Astrocyte (in vitro differentiated cells and primary cell): ENCODE measurements around the gene RNF175. TPM values are rescaled to one million over a fixed set of nuclear protein-coding genes. Genes with fewer than 3 reads are reported as not detected.

Experiments
- DNase-seq: peaks from one replicate; pipeline ENCODE4 v3.0.0-alpha.2; 2010; ENCODE audit warnings: low read depth
- FAIRE-seq: peaks from 2 replicates; lab custom pipeline; 2011; peaks lifted over from hg19 to GRCh38; lab: Jason Lieb, UNC
- H2AFZ ChIP-seq: 2 replicates; pipeline ENCODE4 v1.6.0; 2012; ENCODE audit warnings: low read depth, low read length, inconsistent platforms
- H3K27ac ChIP-seq: 2 replicates; pipeline ENCODE4 v1.5.1; 2011; ENCODE audit warnings: low read depth, low read length, inconsistent platforms
- H3K27me3 ChIP-seq: 2 replicates; pipeline ENCODE4 v1.6.0; 2011; ENCODE audit warnings: low read length, inconsistent platforms; ENCODE audit not compliant: insufficient read depth
- H3K36me3 ChIP-seq: 2 replicates; pipeline ENCODE4 v1.5.1; 2011; ENCODE audit warnings: low read length, inconsistent platforms; ENCODE audit not compliant: insufficient read depth
- H3K4me1 ChIP-seq: 2 replicates; pipeline ENCODE4 v1.5.1; 2011; ENCODE audit warnings: low read length, inconsistent platforms; ENCODE audit not compliant: insufficient read depth
- H3K4me2 ChIP-seq: 2 replicates; pipeline ENCODE4 v1.6.0; 2012; ENCODE audit warnings: low read length, inconsistent platforms
- H3K4me3 ChIP-seq: 2 replicates; pipeline ENCODE4 v1.5.1; 2011; ENCODE audit warnings: low read depth, mild to moderate bottlenecking, low read length, inconsistent platforms; ENCODE audit not compliant: insufficient read depth
- H3K79me2 ChIP-seq: 2 replicates; pipeline ENCODE4 v1.6.0; 2012; ENCODE audit warnings: mild to moderate bottlenecking, low read length, inconsistent platforms; ENCODE audit not compliant: insufficient read depth
- H3K9ac ChIP-seq: 2 replicates; pipeline ENCODE4 v1.6.0; 2012; ENCODE audit warnings: mild to moderate bottlenecking, low read length, inconsistent platforms
- H3K9me3 ChIP-seq: 2 replicates; pipeline ENCODE4 v1.5.1; 2012; ENCODE audit warnings: low read depth, mild to moderate bottlenecking, low read length, inconsistent platforms; ENCODE audit not compliant: insufficient read depth
- H4K20me1 ChIP-seq: 2 replicates; pipeline ENCODE4 v1.6.0; 2012; ENCODE audit warnings: low read length, inconsistent platforms; ENCODE audit not compliant: insufficient read depth
- H3K27ac Mint-ChIP-seq: one replicate; pipeline ENCODE4 v1.8.0; 2021; ENCODE audit warnings: mild to moderate bottlenecking, mixed read lengths; ENCODE audit not compliant: unreplicated experiment
- H3K27me3 Mint-ChIP-seq: one replicate; pipeline ENCODE4 v1.8.0; 2021; ENCODE audit warnings: low read depth, mixed read lengths; ENCODE audit not compliant: unreplicated experiment
- H3K36me3 Mint-ChIP-seq: one replicate; pipeline ENCODE4 v1.8.0; 2021; ENCODE audit warnings: low read depth, mixed read lengths; ENCODE audit not compliant: unreplicated experiment
- H3K4me1 Mint-ChIP-seq: one replicate; pipeline ENCODE4 v1.8.0; 2021; ENCODE audit warnings: low read depth, mixed read lengths; ENCODE audit not compliant: unreplicated experiment
- H3K4me3 Mint-ChIP-seq: one replicate; pipeline ENCODE4 v1.8.0; 2021; ENCODE audit warnings: mild to moderate bottlenecking, moderate library complexity, mixed read lengths; ENCODE audit not compliant: unreplicated experiment
- H3K9me3 Mint-ChIP-seq: one replicate; pipeline ENCODE4 v1.8.0; 2021; ENCODE audit warnings: mild to moderate bottlenecking, mixed read lengths; ENCODE audit not compliant: unreplicated experiment
- CTCF ChIP-seq: IDR thresholded peaks from 2 replicates; pipeline ENCODE4 v1.5.1; 2011; ENCODE audit warnings: low read depth, mild to moderate bottlenecking, inconsistent platforms, low read length, moderate library complexity; ENCODE audit not compliant: insufficient read depth
- EZH2 ChIP-seq: IDR thresholded peaks from 2 replicates; pipeline ENCODE4 v1.6.1; 2012; ENCODE audit warnings: mild to moderate bottlenecking, low read length, inconsistent platforms; ENCODE audit not compliant: insufficient read depth
- total RNA-seq: library from RNA; stranded (reverse); gene quantifications from 2 replicates; pipeline ENCODE4 v1.2.1, GENCODE V29; 2021

RNF175 gene
- total RNA-seq, 1 donor from 2014 or later: 1.0 TPM

DNA sequence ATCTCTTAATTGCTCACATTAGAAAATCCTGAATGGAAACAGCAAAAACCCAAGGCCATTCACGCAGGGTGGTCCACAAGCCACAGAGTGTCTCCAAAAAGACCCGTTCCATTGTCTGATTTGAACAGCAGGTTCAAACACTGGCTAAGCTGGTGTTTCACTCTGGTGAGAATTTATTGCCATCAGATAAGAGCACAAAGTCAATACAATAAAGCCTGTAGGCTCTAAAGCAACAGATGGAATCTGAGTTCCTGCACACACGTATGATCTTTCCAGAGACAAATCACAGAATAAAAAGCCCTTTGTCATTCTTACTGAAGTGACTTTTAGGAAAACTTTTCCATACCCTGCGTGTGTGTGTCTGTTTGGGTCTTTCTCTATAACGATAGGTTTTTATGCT, 34.2 kb upstream of the RNF175 start:
- H3K79me2 ChIP-seq: no peaks in the 10 kb centered on the region
- peaks cover 37% of the 10 kb centered on the region for H3K27me3 Mint-ChIP-seq
- H2AFZ ChIP-seq: no peak overlapping the region
- peaks cover 12% of the 10 kb centered on the region for H3K4me1 Mint-ChIP-seq
- H3K36me3 ChIP-seq: no peaks in the 10 kb centered on the region
- no peaks in the 10 kb centered on the region for H3K9me3 Mint-ChIP-seq
- no peak for TF ChIP-seq CTCF
- no peak for TF ChIP-seq EZH2
- no peaks in the 10 kb centered on the region for H4K20me1 ChIP-seq
- H3K4me3 Mint-ChIP-seq: no peak overlapping the region
- no peak overlapping the region for H3K4me3 ChIP-seq
- no peak overlapping the region for H3K27ac Mint-ChIP-seq
- DNase-seq (no peak), FAIRE-seq (no peak)
- no peak overlapping the region for H3K4me2 ChIP-seq
- no peaks in the 10 kb centered on the region for H3K9me3 ChIP-seq
- H3K27me3 ChIP-seq: peaks cover 59% of the 10 kb centered on the region
- no peak overlapping the region for H3K27ac ChIP-seq
- peaks cover 5% of the 10 kb centered on the region for H3K36me3 Mint-ChIP-seq
- peaks cover 14% of the 10 kb centered on the region for H3K4me1 ChIP-seq
- no peak overlapping the region for H3K9ac ChIP-seq

GRCh38 chr4:153792618-153793247, 32.9 kb upstream of the RNF175 start:
- H3K79me2 ChIP-seq: no peaks in the 10 kb centered on the region
- Mint-ChIP-seq H3K4me1 (peaks cover 12% of the 10 kb centered on the region), H3K4me3 (peak overlapping the region; percentile 57), H3K9me3 (no peaks in the 10 kb centered on the region), H3K36me3 (peaks cover 5% of the 10 kb centered on the region), H3K27me3 (peaks cover 42% of the 10 kb centered on the region), H3K27ac (peak overlapping the region; percentile 47)
- FAIRE-seq (no peak), DNase-seq (no peak)
- H4K20me1 ChIP-seq: no peaks in the 10 kb centered on the region
- H3K36me3 ChIP-seq: no peaks in the 10 kb centered on the region
- no peak overlapping the region for H3K4me3 ChIP-seq
- TF ChIP-seq EZH2 (no peak), CTCF (no peak)
- peaks cover 17% of the 10 kb centered on the region for H3K4me1 ChIP-seq
- H3K9me3 ChIP-seq: no peaks in the 10 kb centered on the region
- H3K27me3 ChIP-seq: peaks cover 70% of the 10 kb centered on the region
- H3K27ac ChIP-seq: no peak overlapping the region
- H3K4me2 ChIP-seq: peak overlapping the region; percentile 80
- no peak overlapping the region for H3K9ac ChIP-seq
- H2AFZ ChIP-seq: peak overlapping the region; percentile 64
